Natural killer cell (primary cell): Measurements from ENCODE around the gene NCCRP1. TPM values are rescaled to one million over a fixed set of nuclear protein-coding genes. Genes with fewer than 3 reads are reported as not detected.

Experiments used
- ATAC-seq, 3 donors: fragments of 150-1000 bp in 2 of 3; fragments of 200-7000 bp in 1 of 3; cut with Tn5 transposase; 1 replicate in 1 of 3; 2 replicates in 2 of 3; pipeline ENCODE4 v1.10.0; 2021; ENCODE audit warnings: mild to moderate bottlenecking in 2 of 3, moderate library complexity in 2 of 3
- DNase-seq, 2 donors: peaks; one replicate each; pipeline versions ENCODE4 v3.0.0 to v3.0.0-alpha.2; 2013 to 2021; ENCODE audit warnings: mixed read lengths in 1 of 2
- H3K27ac ChIP-seq: one replicate; pipeline ENCODE4 v1.5.1; 2013; ENCODE audit warnings: mild to moderate bottlenecking, low read length
- H3K27me3 ChIP-seq: one replicate; pipeline ENCODE4 v1.6.1; 2013; ENCODE audit warnings: low read length; ENCODE audit not compliant: control insufficient read depth, insufficient read depth
- H3K36me3 ChIP-seq: one replicate; pipeline ENCODE4 v1.6.1; 2013; ENCODE audit warnings: low read length; ENCODE audit not compliant: control insufficient read depth, insufficient read depth
- H3K4me1 ChIP-seq: one replicate; pipeline ENCODE4 v1.6.1; 2013; ENCODE audit warnings: low read length; ENCODE audit not compliant: control insufficient read depth, insufficient read depth
- H3K4me3 ChIP-seq: one replicate; pipeline ENCODE4 v1.5.1; 2013; ENCODE audit warnings: low read length
- H3K9me3 ChIP-seq: one replicate; pipeline ENCODE4 v1.6.1; 2013; ENCODE audit warnings: low read length; ENCODE audit not compliant: control insufficient read depth, insufficient read depth
- H3K27ac Mint-ChIP-seq, 2 donors: one replicate each; pipeline ENCODE4 v1.8.0; 2022; ENCODE audit warnings: mild to moderate bottlenecking in 2 of 2, mixed read lengths in 2 of 2, moderate library complexity in 1 of 2
- H3K27me3 Mint-ChIP-seq, 2 donors: one replicate each; pipeline ENCODE4 v1.8.0; 2022; ENCODE audit warnings: low read depth in 2 of 2, mixed read lengths in 2 of 2
- H3K36me3 Mint-ChIP-seq: one replicate; pipeline ENCODE4 v1.8.0; 2022; ENCODE audit warnings: mixed read lengths
- H3K4me1 Mint-ChIP-seq, 2 donors: one replicate each; pipeline ENCODE4 v1.8.0; 2022; ENCODE audit warnings: mixed read lengths in 2 of 2
- H3K4me3 Mint-ChIP-seq: one replicate; pipeline ENCODE4 v1.8.0; 2022; ENCODE audit warnings: mild to moderate bottlenecking, moderate library complexity, mixed read lengths
- H3K9me3 Mint-ChIP-seq, 2 donors: one replicate each; pipeline ENCODE4 v1.8.0; 2022; ENCODE audit warnings: mixed read lengths in 2 of 2
- WGBS: methylation state at CpG from one replicate; pipeline ENCODE4 v1.1.7; 2013; ENCODE audit warnings: missing lambda C conversion rate; ENCODE audit not compliant: insufficient coverage; 5-methylcytosine and 5-hydroxymethylcytosine counted together
- intact Hi-C: fragments of 100-400 bp; cut with micrococcal nuclease; formaldehyde crosslinking; loops from one replicate; pipeline ENCODE4 v1.14.2; 2022
- total RNA-seq, 4 donors: library from RNA; stranded (reverse); fragments of 120-200 nt in 1 of 4; gene quantifications; one replicate each; pipeline versions ENCODE4 v1.2.3 to v1.2.4, GENCODE V29; 2013 to 2022
- TF ChIP-seq, protein P1 (sequence below): fragments of 200-600 bp; IDR thresholded peaks from one replicate; pipeline ENCODE4 v1.8.0; 2022; ENCODE audit warnings: antibody characterized with exemption

Gene NCCRP1
- total RNA-seq, 3 donors from 2014 or later (not counting 1 experiment from before 2014, with no cell fraction given): not detected

- peaks cover 41 to 71% of the 10 kb centered on the region in 2 donors for H3K4me1 Mint-ChIP-seq
Observed at GRCh38 chr19:39158646-39159260, 38.0 kb upstream of the NCCRP1 start.

GRCh38 chr19:39160523-39160861, 36.3 kb upstream of the NCCRP1 start:
- ATAC-seq: peak in 2 of 3 donors; percentile 31 to 42
- no peaks in the 10 kb centered on the region for H3K9me3 ChIP-seq
- H3K4me3 ChIP-seq: no peak overlapping the region
- WGBS: 59% methylated on average over 8 of the region's 8 CpGs
- no peaks in the 10 kb centered on the region for H3K27me3 Mint-ChIP-seq
- no peaks in the 10 kb centered on the region for H3K9me3 Mint-ChIP-seq
- no peak overlapping the region for H3K27ac ChIP-seq
- H3K36me3 ChIP-seq: no peaks in the 10 kb centered on the region
- H3K4me1 Mint-ChIP-seq: peaks cover 34 to 70% of the 10 kb centered on the region in 2 donors
- H3K27ac Mint-ChIP-seq: peak overlapping the region; percentile 56 to 64
- H3K4me3 Mint-ChIP-seq: peak overlapping the region; percentile 11
- H3K27me3 ChIP-seq: no peaks in the 10 kb centered on the region
- intact Hi-C loops: no loop called here
- DNase-seq: no peak
- H3K4me1 ChIP-seq: peaks cover 35% of the 10 kb centered on the region
- H3K36me3 Mint-ChIP-seq: no peaks in the 10 kb centered on the region
- TF ChIP-seq, protein P1, sequence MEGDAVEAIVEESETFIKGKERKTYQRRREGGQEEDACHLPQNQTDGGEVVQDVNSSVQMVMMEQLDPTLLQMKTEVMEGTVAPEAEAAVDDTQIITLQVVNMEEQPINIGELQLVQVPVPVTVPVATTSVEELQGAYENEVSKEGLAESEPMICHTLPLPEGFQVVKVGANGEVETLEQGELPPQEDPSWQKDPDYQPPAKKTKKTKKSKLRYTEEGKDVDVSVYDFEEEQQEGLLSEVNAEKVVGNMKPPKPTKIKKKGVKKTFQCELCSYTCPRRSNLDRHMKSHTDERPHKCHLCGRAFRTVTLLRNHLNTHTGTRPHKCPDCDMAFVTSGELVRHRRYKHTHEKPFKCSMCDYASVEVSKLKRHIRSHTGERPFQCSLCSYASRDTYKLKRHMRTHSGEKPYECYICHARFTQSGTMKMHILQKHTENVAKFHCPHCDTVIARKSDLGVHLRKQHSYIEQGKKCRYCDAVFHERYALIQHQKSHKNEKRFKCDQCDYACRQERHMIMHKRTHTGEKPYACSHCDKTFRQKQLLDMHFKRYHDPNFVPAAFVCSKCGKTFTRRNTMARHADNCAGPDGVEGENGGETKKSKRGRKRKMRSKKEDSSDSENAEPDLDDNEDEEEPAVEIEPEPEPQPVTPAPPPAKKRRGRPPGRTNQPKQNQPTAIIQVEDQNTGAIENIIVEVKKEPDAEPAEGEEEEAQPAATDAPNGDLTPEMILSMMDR: no peak

More at GRCh38 chr19:39158646-39159260, 38.0 kb upstream of the NCCRP1 start:
- DNase-seq (no peak), ATAC-seq (no peak)
- intact Hi-C loops: no loop called here
- Mint-ChIP-seq H3K36me3 (no peaks in the 10 kb centered on the region), H3K9me3 (no peaks in the 10 kb centered on the region), H3K27ac (peak overlapping the region in 1 of 2 donors; percentile 38), H3K4me3 (no peak overlapping the region), H3K27me3 (no peaks in the 10 kb centered on the region)
- H3K36me3 ChIP-seq: no peaks in the 10 kb centered on the region
- WGBS: 92% methylated on average over 12 of the region's 12 CpGs
- no peaks in the 10 kb centered on the region for H3K27me3 ChIP-seq
- TF ChIP-seq, protein P1: no peak
- H3K4me3 ChIP-seq: no peak overlapping the region
- H3K9me3 ChIP-seq: no peaks in the 10 kb centered on the region
- peaks cover 35% of the 10 kb centered on the region for H3K4me1 ChIP-seq
- no peak overlapping the region for H3K27ac ChIP-seq

DNA sequence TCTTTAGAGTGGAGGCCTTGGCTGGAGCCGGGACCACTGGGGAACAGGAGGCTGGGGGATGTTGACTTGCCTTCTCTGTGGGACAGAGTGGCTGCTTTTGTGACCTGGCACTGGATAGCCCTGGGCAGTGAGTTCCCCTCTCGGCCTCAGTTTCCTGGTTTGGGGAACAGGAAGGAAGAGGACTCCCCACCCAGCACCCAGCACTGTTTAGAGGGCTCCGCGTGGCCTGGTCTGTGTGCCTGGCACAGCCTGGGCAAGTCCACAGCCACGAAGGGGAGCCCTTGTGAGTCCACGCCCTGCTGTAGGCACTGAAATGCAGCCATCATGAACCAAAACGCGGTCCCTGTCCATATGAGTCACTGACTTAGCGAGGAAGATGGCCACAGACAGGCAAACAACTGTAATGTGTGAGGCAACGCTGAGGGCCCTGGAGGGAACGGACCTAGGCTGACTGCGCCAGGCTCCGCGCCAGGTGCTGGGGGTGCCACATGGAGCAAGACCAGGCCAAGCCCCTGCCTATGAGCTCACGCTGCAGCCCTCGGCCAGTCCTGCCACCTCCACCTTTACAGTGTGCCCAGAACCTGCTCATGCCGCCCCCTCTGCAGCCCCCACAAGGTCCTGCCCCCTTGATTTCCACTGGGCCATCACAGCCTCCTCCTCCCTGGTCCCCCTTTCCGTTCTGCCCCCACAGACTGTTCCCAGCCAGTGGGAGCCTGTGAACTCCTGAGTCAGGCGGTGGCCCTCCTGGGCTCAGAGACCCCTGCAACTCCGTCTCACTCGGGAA, 35.7 kb upstream of the NCCRP1 start:
- Mint-ChIP-seq H3K27ac (peak overlapping the region in 1 of 2 donors; percentile 64), H3K4me1 (peaks cover 34 to 65% of the 10 kb centered on the region in 2 donors), H3K36me3 (no peaks in the 10 kb centered on the region), H3K4me3 (no peak overlapping the region), H3K9me3 (no peaks in the 10 kb centered on the region), H3K27me3 (no peaks in the 10 kb centered on the region)
- Histone ChIP-seq H3K9me3 (no peaks in the 10 kb centered on the region), H3K4me1 (peaks cover 32% of the 10 kb centered on the region), H3K27ac (no peak overlapping the region), H3K27me3 (no peaks in the 10 kb centered on the region), H3K36me3 (no peaks in the 10 kb centered on the region), H3K4me3 (no peak overlapping the region)
- intact Hi-C loops: no loop called here
- DNase-seq (no peak), ATAC-seq (peak in 1 of 3 donors; percentile 28)
- TF ChIP-seq, protein P1: no peak
- WGBS: 87% methylated on average over 21 of the region's 21 CpGs
